Heart right ventricle (tissue), 16 donors: ENCODE results near the gene ACSM6. TPM values are rescaled to one million over a fixed set of nuclear protein-coding genes. Genes with fewer than 3 reads are reported as not detected.
A peak's percentile ranks its signal among the peaks of the same experiment; 100 is the strongest.

Experiments used
- ATAC-seq, 8 donors: fragments of 200-7000 bp; cut with Tn5 transposase; one replicate each; pipeline ENCODE4 v1.9.1; 2020; ENCODE audit warnings: mild to moderate bottlenecking in 8 of 8, moderate library complexity in 8 of 8, moderate number of reproducible peaks in 1 of 8
- DNase-seq, 2 donors: peaks; one replicate each; pipeline ENCODE4 v3.0.0-alpha.2; 2020
- H3K27ac ChIP-seq, 10 donors: fragments of 200-600 bp; sonication (generic) in 2 of 10; one replicate each; pipeline versions ENCODE4 v1.5.0 to v1.8.0; 2020 to 2022; ENCODE audit warnings: mild to moderate bottlenecking in 3 of 10
- H3K27me3 ChIP-seq, 7 donors: fragments of 200-600 bp; one replicate each; pipeline ENCODE4 v1.8.0; 2021 to 2022; ENCODE audit warnings: mild to moderate bottlenecking in 2 of 7
- H3K36me3 ChIP-seq, 9 donors: fragments of 200-600 bp; sonication (generic) in 1 of 9; one replicate each; pipeline versions ENCODE4 v1.5.0 to v1.8.0; 2020 to 2022; ENCODE audit warnings: mild to moderate bottlenecking in 2 of 9
- H3K4me1 ChIP-seq, 9 donors: fragments of 200-600 bp; sonication (generic) in 1 of 9; one replicate each; pipeline versions ENCODE4 v1.5.0 to v1.8.0; 2020 to 2022; ENCODE audit warnings: mild to moderate bottlenecking in 4 of 9
- H3K4me3 ChIP-seq, 10 donors: fragments of 200-600 bp; sonication (generic) in 2 of 10; one replicate each; pipeline versions ENCODE4 v1.5.0 to v1.8.0; 2020 to 2022; ENCODE audit warnings: mild to moderate bottlenecking in 7 of 10, moderate library complexity in 2 of 10
- H3K9me3 ChIP-seq, 11 donors: fragments of 200-600 bp in 10 of 11; sonication (generic) in 2 of 11; one replicate each; pipeline versions ENCODE4 v1.5.0 to v1.8.0; 2013 to 2022; ENCODE audit warnings: mild to moderate bottlenecking in 2 of 11, control low read depth in 1 of 11, moderate library complexity in 1 of 11
- WGBS, 2 donors: extraction: QIAGEN DNeasy Blood & Tissue Kit; methylation state at CpG; one replicate each; pipeline ENCODE4 v1.1.7; 2013; ENCODE audit warnings: inconsistent platforms in 1 of 2; 5-methylcytosine and 5-hydroxymethylcytosine counted together
- intact Hi-C, 10 donors: fragments of 100-400 bp; cut with DNase I; formaldehyde crosslinking; loops; one replicate each; pipeline versions ENCODE4 v1.11.1 to v1.14.2; 2022
- polyA plus RNA-seq, 2 donors: library from polyadenylated mRNA; stranded (reverse); fragments of 200-250 nt; gene quantifications; one replicate each; pipeline ENCODE4 v1.2.3, GENCODE V29; 2013
- total RNA-seq, 10 donors: library from RNA; stranded (reverse); fragmentation: NEBNext Ultra II Directional in 3 of 10; extraction: Animal tissue kit (Norgen Biotek cat#: 25700) in 3 of 10; gene quantifications; one replicate each; pipeline versions ENCODE4 v1.2.1 to v1.2.4, GENCODE V29; 2021 to 2023
- TF ChIP-seq, protein P1 (sequence below), 9 donors: fragments of 200-600 bp; sonication (generic) in 2 of 9; IDR thresholded peaks; one replicate each; pipeline versions ENCODE4 v1.5.0 to v1.8.0; 2021 to 2022; ENCODE audit warnings: antibody characterized with exemption in 9 of 9, mild to moderate bottlenecking in 5 of 9, moderate library complexity in 1 of 9
- donor health status: Arrhythmogenic right ventricular cardiomyopathy.
- donor health status: ischemic (EF 13 %, LVEDD 7.1; RV severe dilation, severe dysfunction).
- donor health status: healthy with polysubstance abuse.
- donor health status: DM: no; HTN: yes; CAD: no.
- donor health status: DM: no; HTN: no; CAD: no.
- donor health status: ischemic (EF 25% LVEDD 6.9; RV normal size, moderate dysfunction).
- donor health status: ischemic (EF 25% LVEDD 5.7; RV mildly dilated, moderate dysfunction).
- donor health status: healthy.
- donor health status: DM: yes; HTN: yes; CAD: no.
- donor health status: Ischemic cardiomyopathy.
- donor health status: ischemic (EF 35%, LVEDD 5.7; RV mildly dilated, moderate dysfunction).
- donor health status: nonischemic (EF 11% LVEDD 7.7; RV severe dilation, severe dysfunction).
- donor health status: DM: yes; HTN: yes; CAD: no.
- donor health status: PGD.
- donor health status: ischemic (EF 29% LVEDD 5.4; RV normal size, mild dysfunction).
- donor health status: nonischemic (EF 23%, LVEDD 6.1; RV moderate dilation, normal function).

ACSM6 gene
- total and polyA plus RNA-seq, 12 donors = not detected

GRCh38 chr10:95266674-95267095 is 72.6 kb downstream of the ACSM6 start:
- H3K36me3 ChIP-seq = peaks cover 0 to 91% (median 39%) of the 10 kb centered on the region in 9 donors
- H3K27me3 ChIP-seq = no peaks in the 10 kb centered on the region
- ATAC-seq (peak; percentile 57 to 87 (median 78)), DNase-seq (no peak)
- 27 to 35% methylated on average over 1 of the region's 1 CpG for WGBS, 2 donors
- TF ChIP-seq, protein P1, sequence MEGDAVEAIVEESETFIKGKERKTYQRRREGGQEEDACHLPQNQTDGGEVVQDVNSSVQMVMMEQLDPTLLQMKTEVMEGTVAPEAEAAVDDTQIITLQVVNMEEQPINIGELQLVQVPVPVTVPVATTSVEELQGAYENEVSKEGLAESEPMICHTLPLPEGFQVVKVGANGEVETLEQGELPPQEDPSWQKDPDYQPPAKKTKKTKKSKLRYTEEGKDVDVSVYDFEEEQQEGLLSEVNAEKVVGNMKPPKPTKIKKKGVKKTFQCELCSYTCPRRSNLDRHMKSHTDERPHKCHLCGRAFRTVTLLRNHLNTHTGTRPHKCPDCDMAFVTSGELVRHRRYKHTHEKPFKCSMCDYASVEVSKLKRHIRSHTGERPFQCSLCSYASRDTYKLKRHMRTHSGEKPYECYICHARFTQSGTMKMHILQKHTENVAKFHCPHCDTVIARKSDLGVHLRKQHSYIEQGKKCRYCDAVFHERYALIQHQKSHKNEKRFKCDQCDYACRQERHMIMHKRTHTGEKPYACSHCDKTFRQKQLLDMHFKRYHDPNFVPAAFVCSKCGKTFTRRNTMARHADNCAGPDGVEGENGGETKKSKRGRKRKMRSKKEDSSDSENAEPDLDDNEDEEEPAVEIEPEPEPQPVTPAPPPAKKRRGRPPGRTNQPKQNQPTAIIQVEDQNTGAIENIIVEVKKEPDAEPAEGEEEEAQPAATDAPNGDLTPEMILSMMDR (IDR thresholded peaks at IDR 0.05) = no peak
- H3K4me1 ChIP-seq = peaks cover 20 to 77% (median 63%) of the 10 kb centered on the region in 9 donors
- intact Hi-C loops = no loop called here
- H3K9me3 ChIP-seq = no peaks in the 10 kb centered on the region
- peak overlapping the region; percentile 53 to 90 (median 80) for H3K27ac ChIP-seq
- no peak overlapping the region for H3K4me3 ChIP-seq

- peak overlapping the region; percentile 53 to 90 (median 80) for H3K27ac ChIP-seq
- intact Hi-C loops = no loop called here
- H3K27me3 ChIP-seq = no peaks in the 10 kb centered on the region
- no peak overlapping the region for H3K4me3 ChIP-seq
- 92 to 96% methylated on average over 3 of the region's 3 CpGs for WGBS, 2 donors
- DNase-seq (no peak), ATAC-seq (no peak)
- H3K36me3 ChIP-seq = peaks cover 0 to 86% (median 34%) of the 10 kb centered on the region in 9 donors
- H3K9me3 ChIP-seq = no peaks in the 10 kb centered on the region
- TF ChIP-seq, protein P1 (IDR thresholded peaks at IDR 0.05) = no peak
- H3K4me1 ChIP-seq = peaks cover 20 to 77% (median 62%) of the 10 kb centered on the region in 9 donors
These were observed 73.2 kb downstream of the ACSM6 start for GRCh38 chr10:95267251-95267650.

DNA sequence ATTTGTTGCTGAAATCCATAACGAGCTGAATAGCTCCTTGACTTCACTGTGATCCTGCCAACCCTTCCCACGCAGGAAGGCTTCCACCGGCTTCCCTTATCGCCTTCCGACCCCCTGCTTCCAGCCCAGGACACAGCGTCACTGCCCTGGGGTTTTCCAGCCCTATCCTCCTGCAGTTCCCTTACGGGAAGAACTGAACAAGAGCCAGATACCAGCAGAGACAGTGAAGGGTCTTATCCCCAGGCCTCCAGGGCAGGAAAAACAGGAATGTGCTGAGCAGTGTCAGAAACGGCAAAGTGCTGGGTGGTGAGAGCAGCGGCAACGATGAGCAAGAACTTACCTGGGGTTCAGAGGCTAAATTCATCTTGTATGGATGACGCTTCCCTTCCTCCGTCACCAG is 74.4 kb downstream of the ACSM6 start:
- Histone ChIP-seq H3K36me3 (peaks cover 0 to 74% (median 23%) of the 10 kb centered on the region in 9 donors), H3K4me3 (no peak overlapping the region), H3K9me3 (no peaks in the 10 kb centered on the region), H3K27me3 (no peaks in the 10 kb centered on the region), H3K4me1 (peaks cover 20 to 79% (median 67%) of the 10 kb centered on the region in 9 donors), H3K27ac (peak overlapping the region; percentile 44 to 90 (median 80))
- ATAC-seq (peak; percentile 69 to 89 (median 85)), DNase-seq (peak; percentile 56 to 86)
- intact Hi-C loops = no loop called here
- 28 to 31% methylated on average over 12 of the region's 12 CpGs for WGBS, 2 donors
- TF ChIP-seq, protein P1 (IDR thresholded peaks at IDR 0.05) = no peak

- peaks cover 7 to 85% (median 78%) of the 10 kb centered on the region in 9 donors for H3K4me1 ChIP-seq
- H3K4me3 ChIP-seq = peak overlapping the region in 4 of 10 donors; percentile 2 to 15 (median 8)
- no peak for DNase-seq
- intact Hi-C loops = no loop called here
- peak overlapping the region; percentile 69 to 87 (median 82) for H3K27ac ChIP-seq
- no peaks in the 10 kb centered on the region for H3K27me3 ChIP-seq
- H3K36me3 ChIP-seq = peaks cover 0 to 32% (median 14%) of the 10 kb centered on the region in 9 donors
- TF ChIP-seq, protein P1 (IDR thresholded peaks at IDR 0.05) = no peak
- 24 to 34% methylated on average over 13 of the region's 13 CpGs for WGBS, 2 donors
- H3K9me3 ChIP-seq = no peaks in the 10 kb centered on the region
- peak; percentile 23 to 84 (median 57) for ATAC-seq
These were observed 79.6 kb downstream of the ACSM6 start for GRCh38 chr10:95273393-95274312.
